GM21737 (cell line): ENCODE data around the gene PSMC6.
"Not testable (repeated sequence)": the region's sequence is repeated elsewhere in the genome, so short reads cannot be mapped to it uniquely, and the experiment has no call there.

Experiments
- ATAC-seq: cut with Tn5 transposase; IDR thresholded peaks from one replicate; pipeline ENCODE4 v1.9.1; 2021; ENCODE audit warnings: mild to moderate bottlenecking, moderate library complexity; ENCODE audit not compliant: unreplicated experiment

PSMC6 gene

GRCh38 chr14:52716155-52716554 lies 9.2 kb downstream of the PSMC6 start:
- ATAC-seq, result no peak

DNA sequence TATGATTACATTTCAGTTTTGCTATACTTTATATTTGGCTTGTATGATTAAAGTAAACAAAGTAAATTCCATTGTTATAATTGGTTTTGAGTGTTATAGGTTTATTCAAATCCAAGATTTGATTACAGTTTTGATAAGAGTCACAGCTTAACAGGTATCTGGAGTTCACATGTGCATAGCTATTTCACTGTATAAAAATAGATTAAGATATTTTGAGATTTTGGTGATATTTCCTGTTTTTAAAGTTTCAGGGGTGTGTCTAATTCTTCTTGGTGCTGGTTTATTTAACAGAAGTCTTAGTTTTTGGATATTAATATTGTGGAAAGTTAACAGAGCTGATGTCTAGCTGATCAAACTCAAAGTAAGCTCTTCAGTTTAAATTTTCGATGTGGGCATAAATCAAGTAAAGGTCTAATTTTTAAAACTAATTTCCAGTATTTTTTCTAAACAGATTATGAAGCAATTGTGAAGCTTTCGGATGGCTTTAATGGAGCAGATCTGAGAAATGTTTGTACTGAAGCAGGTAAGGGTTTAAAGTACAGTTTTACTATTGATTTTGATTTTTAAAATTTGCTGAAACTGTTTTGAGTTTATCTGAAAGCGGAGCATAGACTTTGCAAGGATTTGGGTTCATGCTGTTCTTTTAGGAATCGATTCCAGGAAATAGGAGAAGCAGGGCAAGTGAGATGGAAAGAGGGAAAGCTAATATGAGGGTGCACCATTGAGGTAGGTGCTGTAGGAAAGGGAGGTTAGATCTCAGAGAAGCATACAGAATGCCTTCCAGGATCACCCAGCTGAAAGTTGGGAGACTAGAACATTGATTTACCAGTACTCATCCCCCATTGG lies 16.7 kb downstream of the PSMC6 start:
- ATAC-seq, result no peak

DNA sequence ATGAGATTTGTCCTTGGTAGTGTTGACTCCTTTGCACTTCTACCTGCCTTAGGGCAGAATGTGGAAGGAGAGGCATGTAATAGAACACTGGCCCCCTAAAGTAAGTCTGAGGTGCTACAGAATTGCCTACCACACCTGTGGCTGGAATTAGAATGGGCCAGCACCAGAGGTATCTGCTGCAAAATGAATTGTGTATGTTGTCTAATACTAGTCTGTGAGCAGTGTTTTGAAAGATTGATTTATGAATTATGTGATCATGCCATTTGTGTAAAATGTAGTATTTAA lies 17.3 kb downstream of the PSMC6 start:
- no peak for ATAC-seq

GRCh38 chr14:52727509-52727908 lies 20.5 kb downstream of the PSMC6 start:
- ATAC-seq, result not testable (repeated sequence)

GRCh38 chr14:52729035-52729434 lies 22.0 kb downstream of the PSMC6 start:
- ATAC-seq, result not testable (repeated sequence)

DNA sequence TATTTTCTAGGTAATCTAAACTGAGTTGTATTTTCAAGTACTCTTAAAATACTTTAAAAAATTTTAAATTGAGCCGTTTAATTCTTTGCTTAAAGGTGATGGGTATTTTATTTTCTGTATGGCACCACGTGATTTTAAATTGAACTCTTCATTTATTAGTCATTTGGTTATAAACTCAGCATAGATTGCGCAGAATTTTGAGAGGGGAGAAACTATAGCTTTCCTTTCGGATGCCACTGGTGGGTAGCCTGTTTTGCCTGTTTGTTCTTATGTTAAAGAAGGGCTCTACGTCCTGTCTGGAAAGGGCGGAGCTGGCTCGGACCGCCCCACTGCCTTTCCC lies 22.6 kb downstream of the PSMC6 start:
- ATAC-seq, result no peak

DNA sequence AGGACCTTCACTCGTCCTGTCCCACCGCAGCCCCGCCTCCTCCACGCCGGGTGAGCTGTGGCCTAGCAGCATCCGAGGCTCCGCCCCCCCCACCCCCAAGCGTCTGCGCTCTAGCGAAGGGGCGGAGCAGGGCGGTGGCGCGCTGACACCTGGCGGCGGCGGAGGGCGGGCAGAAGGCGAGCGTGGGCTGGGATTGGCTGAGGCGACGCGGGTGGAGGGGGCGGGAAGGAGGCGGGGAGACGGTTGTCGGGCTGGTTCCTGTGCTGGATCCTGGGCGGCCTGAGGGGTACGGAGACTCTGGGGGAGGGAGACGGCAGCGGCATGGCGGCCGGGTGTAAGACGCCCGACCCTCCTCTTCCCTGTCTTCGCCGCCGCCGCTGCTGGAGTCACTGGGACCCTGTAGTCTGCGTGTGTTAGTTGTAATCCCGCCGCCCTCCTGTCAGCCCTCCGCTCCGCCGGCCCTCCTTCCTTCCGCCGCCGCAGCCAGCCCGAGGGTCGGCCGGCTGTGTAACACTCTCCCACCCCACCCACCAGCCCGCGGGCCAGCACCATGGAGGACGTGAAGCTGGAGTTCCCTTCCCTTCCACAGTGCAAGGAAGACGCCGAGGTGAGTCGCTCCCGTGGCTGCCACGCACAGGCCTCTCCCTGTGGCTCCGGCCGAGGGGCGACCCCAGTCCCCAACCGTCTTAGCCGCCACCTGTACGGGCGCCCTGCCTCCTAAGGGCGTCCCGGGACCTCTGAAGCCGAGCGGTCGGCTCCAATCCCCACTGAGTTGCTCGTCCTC lies 23.1 kb downstream of the PSMC6 start, which contains the start of gene STYX:
Gene STYX (plus strand): TSS at position 242 of the 784 bp plus-strand sequence. CDS start 309 bp downstream, at position 551.
- ATAC-seq, result peak; percentile 92

GRCh38 chr14:52730709-52731111 lies 23.7 kb downstream of the PSMC6 start:
- no peak for ATAC-seq

- ATAC-seq, result no peak
Measured at GRCh38 chr14:52733824-52734223, 26.8 kb downstream of the PSMC6 start.

- no peak for ATAC-seq
Measured at GRCh38 chr14:52735921-52736489, 29.0 kb downstream of the PSMC6 start.

DNA sequence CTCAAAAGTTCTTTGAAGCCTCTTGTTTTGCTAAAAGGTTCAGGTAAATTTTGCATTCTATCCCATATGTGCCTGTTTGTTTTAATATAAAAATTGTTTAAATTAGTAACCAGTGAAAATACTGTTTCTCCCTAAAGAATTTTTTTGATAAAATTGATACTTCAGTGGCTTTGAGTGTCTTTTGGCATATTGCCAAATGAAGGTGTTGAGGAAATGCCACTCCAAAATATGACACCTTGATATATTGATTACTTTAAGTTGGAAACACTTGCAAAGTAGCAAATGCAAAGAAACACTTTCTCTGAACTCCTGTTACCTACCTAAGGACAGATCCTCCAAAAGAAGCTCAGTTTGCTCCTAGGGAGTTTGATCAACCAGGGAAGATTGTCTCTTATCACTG lies 31.4 kb downstream of the PSMC6 start:
- no peak for ATAC-seq

- ATAC-seq, result no peak
Measured at GRCh38 chr14:52740751-52741150, 33.8 kb downstream of the PSMC6 start.

DNA sequence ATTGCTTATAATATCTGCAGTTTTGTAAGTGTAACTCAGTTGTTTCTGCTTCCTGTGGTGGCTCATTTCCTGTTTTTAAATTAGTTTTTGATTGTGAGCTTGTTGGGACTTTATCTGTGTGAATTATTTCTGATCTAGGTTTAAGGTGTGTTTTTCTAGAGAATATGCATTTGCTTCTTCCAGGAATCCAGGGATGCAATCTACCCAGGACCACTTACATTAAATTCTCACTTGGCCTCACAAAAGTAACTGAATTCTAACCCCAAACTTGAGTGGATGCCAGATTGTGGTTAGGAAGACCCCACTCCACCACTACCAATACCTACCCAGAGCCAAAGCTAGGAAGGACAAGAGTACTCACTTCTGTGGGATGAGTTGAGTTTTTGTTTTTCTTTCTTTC lies 34.9 kb downstream of the PSMC6 start:
- no peak for ATAC-seq

GRCh38 chr14:52748647-52749292 lies 41.8 kb downstream of the PSMC6 start:
- ATAC-seq, result no peak

GRCh38 chr14:52755607-52756316 lies 48.8 kb downstream of the PSMC6 start:
- ATAC-seq, result no peak

DNA sequence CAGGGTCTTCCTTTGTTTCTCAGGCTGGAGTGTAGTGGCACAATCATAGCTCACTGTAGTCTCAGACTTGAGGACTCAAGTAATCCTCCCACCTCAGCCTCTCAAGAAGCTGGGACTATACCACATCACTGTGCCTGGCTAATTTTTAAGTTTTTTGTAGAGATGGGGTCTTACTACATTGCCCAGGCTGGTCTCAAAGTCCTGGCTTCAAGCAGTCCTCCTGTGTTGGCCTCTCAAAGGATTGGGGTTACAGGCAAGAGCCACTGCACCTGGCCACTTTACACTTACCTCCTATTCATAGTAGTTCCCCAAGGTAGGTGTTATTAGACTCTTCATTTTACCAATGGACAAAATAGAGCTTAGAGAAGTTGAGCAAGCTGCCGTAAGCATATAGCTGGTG lies 52.1 kb downstream of the PSMC6 start:
- ATAC-seq, result no peak

DNA sequence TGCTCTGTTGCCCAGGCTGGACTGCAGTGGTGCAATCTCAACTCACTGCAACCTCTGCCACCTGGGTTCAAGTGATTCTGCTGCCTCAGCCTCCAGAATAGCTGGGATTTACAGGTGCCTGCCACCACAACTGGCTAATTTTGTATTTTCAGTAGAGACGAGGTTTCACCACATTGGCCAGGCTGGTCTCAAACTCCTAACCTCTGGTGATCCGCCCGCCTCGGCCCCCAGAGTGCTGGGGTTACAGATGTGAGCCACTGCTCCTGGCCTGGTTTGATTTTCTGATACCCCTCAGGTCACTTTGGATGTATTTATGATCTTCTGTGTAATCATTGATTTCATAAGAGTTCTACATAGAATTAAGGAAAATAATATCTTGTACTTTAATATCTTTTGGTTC lies 55.9 kb downstream of the PSMC6 start:
- ATAC-seq, result not testable (repeated sequence)

DNA sequence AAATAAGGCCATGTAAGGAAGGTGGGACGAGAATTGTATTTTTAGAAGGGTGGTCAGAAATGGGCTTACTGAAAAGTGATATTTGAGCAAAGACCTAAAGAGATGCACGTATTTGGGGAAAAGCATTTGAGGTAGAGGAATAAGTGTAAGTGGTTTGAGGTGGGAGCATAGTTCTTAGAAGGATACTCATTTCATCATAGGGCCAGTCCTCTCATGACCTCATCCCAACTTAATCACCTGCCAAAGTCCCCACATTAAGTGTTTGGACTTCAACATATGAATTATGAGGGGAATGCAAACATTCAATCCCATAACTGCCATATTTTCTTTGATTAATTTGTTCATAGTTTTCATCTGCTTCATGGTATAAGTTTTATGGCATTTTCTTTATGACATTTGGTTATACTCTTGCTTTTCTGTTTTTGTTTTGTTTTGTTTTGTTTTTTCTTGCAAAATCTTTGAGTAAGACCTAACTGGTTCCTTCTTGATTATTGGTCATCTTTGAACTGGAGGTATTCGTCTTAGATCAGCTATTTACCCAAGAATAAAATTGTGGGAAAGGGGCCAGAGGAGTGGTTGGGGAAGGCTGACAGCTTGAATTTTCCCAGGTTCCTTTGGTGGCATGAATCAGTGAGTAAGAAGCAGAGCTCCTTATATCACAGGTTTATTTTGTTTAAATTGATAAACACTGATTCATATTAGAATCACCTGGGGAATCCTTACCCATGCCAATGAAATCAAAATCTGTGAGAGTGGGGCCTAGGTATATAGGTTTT lies 60.2 kb downstream of the PSMC6 start:
- no peak for ATAC-seq

DNA sequence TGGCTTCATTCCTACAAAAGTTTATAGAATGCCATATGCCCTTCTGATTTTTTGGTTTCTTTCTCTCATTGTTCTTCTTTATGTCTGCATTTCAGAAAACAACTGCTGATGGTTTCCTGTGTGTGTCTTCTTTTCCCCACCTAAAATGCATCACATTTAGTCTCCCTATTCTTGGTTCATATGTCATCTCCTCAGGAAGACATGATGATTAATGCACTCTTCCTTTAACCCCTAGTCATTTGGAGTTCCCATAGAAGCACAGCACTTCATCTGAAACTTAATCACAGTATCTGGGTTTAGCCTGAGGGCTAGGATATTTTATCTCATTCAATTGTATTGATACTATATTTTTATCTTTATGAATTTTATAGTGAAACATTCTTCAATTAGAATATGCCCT lies 62.9 kb downstream of the PSMC6 start:
- ATAC-seq, result no peak

- ATAC-seq, result no peak
Measured at GRCh38 chr14:52776816-52777215, 69.8 kb downstream of the PSMC6 start.
